Left cardiac atrium (tissue), 4 donors: Measurements from ENCODE around the gene FASTK. TPM values are rescaled to one million over a fixed set of nuclear protein-coding genes. Genes with fewer than 3 reads are reported as not detected.
"Not testable (repeated sequence)": the region's sequence is repeated elsewhere in the genome, so short reads cannot be mapped to it uniquely, and the experiment has no call there.

ENCODE experiments used
- ATAC-seq, 2 donors: fragments of 200-7000 bp; cut with Tn5 transposase; one replicate each; pipeline ENCODE4 v1.9.1; 2020; ENCODE audit warnings: mild to moderate bottlenecking in 2 of 2, moderate library complexity in 2 of 2
- DNase-seq: peaks from one replicate; pipeline ENCODE4 v3.0.0-alpha.2; 2020
- intact Hi-C, 2 donors: fragments of 100-400 bp; cut with DNase I; formaldehyde crosslinking; loops; one replicate each; pipeline versions ENCODE4 v1.14.1 to v1.15.1; 2022 to 2023
- total RNA-seq, 2 donors: library from RNA; stranded (reverse); fragmentation: NEBNext Ultra II Directional; extraction: Animal tissue kit (Norgen Biotek cat#: 25700); gene quantifications; one replicate each; pipeline ENCODE4 v1.2.1, GENCODE V29; 2021
- donor health status: DM: no; HTN: yes; CAD: no.
- donor health status: DM: no; HTN: yes; CAD: no; lungs with severe emphysema.
- donor health status: DM: yes; HTN: yes; CAD: no.
- donor health status: Dilated cardiomyopathy.

The FASTK gene
- total RNA-seq, 2 donors from 2014 or later, result 62.9 to 73.2 TPM

DNA sequence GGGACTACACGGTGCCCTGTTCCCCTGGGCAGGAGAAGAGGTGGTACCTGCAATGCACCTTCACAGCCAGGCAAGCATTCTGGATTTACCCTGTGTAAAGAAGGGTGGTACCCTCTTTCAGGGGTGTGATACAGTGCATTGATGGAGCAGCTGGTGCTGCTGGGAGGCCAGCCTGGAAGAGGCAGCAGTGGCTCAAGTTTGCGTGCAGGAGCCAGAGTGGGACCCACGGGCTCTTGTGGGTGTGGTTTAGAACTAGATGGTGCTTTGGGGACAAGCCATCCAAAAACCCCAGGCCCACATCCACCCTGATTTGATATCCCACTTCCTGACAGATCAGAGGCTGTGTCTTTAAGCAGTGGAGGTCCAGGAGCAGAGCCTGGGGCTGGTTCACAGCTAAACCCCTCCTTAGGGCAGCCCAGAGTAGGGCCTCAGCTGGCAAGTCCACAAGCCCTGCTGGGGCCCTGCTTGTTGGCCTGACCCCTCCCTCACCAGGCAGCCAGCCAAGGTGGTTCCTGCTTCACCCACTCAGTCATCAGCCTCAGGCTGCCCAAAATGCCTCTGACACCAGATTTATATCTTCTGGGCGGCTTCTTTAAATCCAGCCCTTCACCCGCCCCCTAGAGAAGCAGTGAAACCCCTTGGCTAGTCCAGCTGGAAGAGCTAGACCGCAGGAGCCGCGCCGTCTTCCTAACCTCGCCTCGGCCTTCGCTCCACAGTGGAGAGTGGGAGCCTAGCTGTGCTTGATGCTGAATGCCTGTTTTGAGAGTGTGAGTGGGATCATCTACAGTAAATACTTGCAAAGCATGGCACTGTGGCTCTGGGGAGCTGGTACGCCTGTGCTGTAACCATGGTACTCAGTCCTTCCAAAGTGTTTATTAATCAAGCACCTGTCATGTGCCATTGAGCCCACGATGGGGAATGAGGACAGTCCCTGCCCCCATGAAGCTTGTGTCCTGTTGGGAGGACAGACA lies 33.7 kb downstream of the FASTK start:
- peak in 1 of 2 donors; percentile 4 for ATAC-seq
- peak; percentile 51 for DNase-seq

DNA sequence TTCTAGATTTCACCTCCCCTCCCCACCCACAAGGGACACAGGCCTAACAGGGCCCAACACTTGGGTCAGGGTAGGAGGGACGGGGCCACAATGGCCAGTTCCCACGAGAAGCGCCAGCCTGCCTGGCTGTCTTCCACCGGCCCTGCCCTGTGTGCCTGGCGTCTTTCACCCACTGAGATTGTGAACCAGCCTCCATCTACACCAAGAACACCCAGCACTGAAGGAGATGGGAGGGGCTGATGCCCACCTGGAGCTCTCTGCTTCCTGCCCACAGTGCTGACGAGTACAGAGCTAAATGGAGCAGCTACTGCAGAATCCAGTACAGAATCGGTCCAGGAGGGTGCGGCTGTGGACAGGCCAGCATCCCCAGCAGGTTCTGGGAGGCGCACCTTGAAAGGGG lies 34.6 kb downstream of the FASTK start:
- ATAC-seq (no peak), DNase-seq (no peak)
- intact Hi-C loops, result no loop called here

More for the DNA sequence above, 33.7 kb downstream of the FASTK start:
- intact Hi-C loops, result no loop called here

DNA sequence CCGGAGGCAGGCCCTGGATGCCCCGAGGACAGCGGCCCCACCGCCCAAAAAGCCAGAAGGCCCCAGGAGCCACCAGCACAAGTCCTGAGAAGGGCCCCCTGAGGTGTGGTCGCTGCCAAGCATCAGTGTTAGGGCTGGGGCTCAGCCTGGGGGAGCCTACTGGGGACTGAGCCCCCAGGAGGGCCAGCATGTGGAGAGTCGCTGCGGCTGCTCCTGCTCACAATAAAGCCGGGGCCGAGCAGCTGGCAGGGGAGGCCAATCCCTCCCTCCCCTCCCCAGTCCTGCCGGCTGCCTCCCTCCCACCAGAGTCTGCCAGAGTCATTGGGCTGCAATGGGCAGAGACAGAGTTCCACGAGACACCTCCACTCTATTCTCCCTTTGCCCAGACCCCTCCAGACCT lies 35.3 kb downstream of the FASTK start:
- ATAC-seq, result no peak
- DNase-seq, result no peak
- intact Hi-C loops, result no loop called here

DNA sequence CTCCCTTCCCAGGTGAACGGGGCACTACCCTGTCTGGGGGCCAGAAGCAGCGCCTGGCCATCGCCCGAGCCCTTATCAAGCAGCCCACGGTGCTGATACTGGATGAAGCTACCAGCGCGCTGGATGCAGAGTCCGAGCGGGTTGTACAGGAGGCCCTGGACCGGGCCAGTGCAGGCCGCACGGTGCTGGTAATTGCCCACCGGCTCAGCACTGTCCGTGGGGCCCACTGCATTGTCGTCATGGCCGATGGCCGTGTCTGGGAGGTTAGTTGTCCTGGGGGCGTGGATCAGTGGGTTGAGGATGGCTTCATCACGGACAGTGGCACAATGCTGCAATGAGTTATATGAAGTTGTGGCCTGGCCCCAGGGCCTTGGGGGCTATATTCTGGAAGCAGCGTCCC lies 36.6 kb downstream of the FASTK start:
- intact Hi-C loops, result no loop called here
- ATAC-seq, result no peak

GRCh38 chr7:151043449-151043848 lies 37.2 kb downstream of the FASTK start:
- DNase-seq, ATAC-seq, intact Hi-C loops: not testable (repeated sequence)

More for the DNA sequence above, 36.6 kb downstream of the FASTK start:
- no peak for DNase-seq

- ATAC-seq, result no peak
- intact Hi-C loops, result no loop called here
These were observed 39.8 kb downstream of the FASTK start for GRCh38 chr7:151040616-151041375.

GRCh38 chr7:151039850-151040548 lies 40.6 kb downstream of the FASTK start:
- ATAC-seq, result peak in 1 of 2 donors; percentile 24
- no peak for DNase-seq
- intact Hi-C loops, result no loop called here

More at GRCh38 chr7:151040616-151041375, 39.8 kb downstream of the FASTK start:
- DNase-seq, result no peak

- intact Hi-C loops, result no loop called here
- DNase-seq (peak; percentile 87), ATAC-seq (peak; percentile 35 to 88)
These were observed 41.4 kb downstream of the FASTK start for GRCh38 chr7:151038951-151039849.

- ATAC-seq, result no peak
- no peak for DNase-seq
- intact Hi-C loops, result no loop called here
These were observed 44.7 kb downstream of the FASTK start for GRCh38 chr7:151035902-151036301.

DNA sequence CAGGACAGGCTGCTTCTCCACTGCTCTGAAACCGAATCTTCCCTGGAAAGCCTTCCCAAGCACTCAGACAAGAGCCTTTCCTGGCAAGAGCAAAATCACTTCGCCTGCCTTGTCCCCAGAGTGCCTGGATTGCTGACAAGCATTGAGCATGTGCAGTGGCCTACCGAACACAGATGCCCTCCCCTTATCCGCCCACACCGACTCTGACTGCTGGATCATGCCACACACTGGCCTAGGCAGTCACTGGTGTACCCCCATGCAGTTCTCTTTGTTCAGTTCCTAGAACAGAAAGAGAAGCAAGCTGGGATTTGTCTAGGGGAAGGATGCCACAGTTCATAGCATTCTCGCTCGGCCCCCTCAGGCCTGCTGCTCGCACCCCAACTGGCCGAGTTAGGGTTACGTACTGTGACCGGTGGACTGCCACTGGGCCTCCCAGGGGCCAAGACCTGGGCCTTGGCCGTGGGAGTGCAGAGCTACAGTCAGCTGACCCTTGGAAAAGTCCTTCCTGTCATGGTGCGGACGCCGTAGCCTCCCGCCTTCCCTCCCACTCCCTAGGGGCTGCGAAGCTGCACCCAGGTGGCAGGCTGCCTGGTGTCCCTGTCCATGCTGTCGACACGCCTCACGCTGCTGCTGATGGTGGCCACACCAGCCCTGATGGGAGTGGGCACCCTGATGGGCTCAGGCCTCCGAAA lies 45.4 kb downstream of the FASTK start:
- intact Hi-C loops, result no loop called here
- ATAC-seq, result no peak
- DNase-seq, result no peak

DNA sequence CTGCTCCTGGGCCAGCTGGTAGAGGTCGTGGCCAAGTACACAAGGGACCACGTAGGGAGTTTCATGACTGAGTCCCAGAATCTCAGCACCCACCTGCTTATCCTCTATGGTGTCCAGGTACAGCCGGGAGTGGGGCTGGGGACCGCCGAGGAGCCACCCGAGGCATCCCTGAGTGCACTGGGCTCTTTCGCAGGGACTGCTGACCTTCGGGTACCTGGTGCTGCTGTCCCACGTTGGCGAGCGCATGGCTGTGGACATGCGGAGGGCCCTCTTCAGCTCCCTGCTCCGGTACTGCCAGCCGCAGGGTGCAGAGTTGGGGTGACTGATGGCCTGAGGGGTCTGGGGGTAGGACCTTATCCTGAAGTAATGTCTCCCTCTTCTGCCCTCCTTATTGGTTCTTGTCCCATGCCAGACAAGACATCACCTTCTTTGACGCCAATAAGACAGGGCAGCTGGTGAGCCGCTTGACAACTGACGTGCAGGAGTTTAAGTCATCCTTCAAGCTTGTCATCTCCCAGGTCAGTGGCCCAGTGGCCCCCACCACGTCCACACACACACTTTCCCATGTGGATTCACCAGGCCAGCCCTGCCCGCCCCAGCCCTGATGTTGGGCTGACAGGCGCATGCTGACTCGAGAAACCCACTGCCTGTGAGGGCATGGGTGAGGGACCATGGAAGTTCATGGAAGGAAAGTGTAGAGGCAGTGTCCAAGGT lies 46.1 kb downstream of the FASTK start:
- DNase-seq, result no peak
- intact Hi-C loops, result no loop called here
- no peak for ATAC-seq

- ATAC-seq (no peak), DNase-seq (no peak)
- intact Hi-C loops, result no loop called here
These were observed 46.8 kb downstream of the FASTK start for GRCh38 chr7:151033864-151034249.

DNA sequence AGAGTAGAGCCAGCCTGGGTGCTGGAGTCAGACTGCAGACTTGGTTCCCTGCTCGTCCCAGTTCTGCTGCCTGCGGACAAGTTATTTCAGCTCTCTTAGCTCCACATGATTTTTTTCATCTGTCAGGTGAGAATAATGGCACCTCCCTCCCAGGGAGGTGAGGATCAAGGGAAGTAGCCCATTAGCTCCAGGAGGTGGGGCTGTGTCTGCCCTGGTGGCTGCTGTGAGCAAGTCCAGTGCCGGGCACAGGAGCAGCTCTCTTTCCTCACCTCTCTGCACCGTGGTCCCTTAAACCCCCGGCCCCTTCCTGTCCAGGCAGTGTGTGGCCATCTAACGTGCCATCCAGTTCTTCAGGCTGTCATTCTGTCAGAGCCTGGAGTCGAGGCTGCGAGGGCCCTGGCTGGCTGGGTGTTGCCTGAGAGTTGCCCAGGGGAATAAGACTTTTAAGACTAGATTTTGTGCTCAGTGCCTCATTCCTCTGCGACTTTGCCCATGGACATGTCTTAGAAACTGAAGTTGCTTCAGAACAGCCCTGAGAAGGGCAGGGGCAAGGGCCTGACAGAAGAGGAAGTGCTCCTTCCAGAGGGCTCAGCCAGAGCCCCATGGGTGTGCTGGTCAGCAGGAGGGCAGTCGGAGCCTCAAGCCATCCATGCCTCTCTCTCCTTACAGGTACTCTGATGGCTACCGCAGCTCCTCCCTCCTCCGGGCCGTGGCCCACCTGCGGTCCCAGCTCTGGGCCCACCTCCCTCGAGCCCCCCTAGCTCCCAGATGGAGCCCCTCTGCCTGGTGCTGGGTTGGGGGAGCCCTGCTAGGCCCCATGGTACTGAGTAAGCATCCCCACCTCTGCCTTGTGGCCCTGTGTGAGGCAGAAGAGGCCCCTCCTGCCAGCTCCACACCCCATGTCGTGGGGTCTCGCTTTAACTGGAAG lies 47.4 kb downstream of the FASTK start:
- DNase-seq (no peak), ATAC-seq (no peak)
- intact Hi-C loops, result no loop called here

DNA sequence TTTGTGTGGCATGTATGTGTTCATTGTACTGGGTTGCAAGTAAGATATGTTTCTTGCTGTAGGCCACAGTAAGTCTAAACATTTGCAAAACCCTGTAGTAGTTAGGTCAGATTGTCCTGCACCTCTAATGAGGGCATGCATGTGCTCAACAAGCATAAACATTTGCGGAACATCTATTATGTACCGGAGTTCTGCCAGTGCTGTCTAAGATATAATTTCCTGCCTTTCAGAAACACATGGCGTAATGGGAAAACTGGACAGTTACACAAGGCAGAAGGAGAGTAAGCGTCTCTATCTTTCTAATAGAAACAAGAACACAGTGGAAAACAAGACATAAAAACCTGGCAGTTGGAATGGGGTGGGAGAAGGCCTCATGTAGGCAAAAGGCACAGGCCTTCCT lies 49.6 kb downstream of the FASTK start:
- DNase-seq (no peak), ATAC-seq (no peak)
- intact Hi-C loops, result no loop called here

GRCh38 chr7:151028948-151029501 lies 51.6 kb downstream of the FASTK start:
- intact Hi-C loops, result loop anchor here in 1 of 2 donors (1.0 to 2.0 kb wide), 2 partner anchors 30 to 82 kb away; partner anchors contain the start of gene SLC4A2
- DNase-seq, result no peak
- ATAC-seq, result no peak
